ENCODE data around the gene CACNA1F.

Gene CACNA1F

DNA sequence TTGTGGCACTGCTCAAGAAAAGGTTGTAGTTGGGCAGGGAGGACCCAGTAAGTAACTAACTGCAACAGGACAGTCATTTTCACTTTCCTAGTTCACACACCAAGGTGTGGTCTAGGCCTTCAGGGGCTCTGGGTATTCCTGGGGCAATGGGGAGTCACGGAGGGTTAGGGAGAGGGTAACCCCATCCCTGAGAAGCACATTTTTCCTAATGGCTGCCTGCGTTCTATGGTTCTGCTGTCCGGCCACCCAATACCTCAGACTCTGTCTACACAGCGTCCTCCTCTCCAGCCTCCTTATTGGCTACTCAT, 35.5 kb upstream of the CACNA1F start:
- peak overlapping the region in 1 of 2 experiments; percentile 81 for H3K14ac ChIP-seq (ENCODE audit: low read length in 2 of 2)
- no peak overlapping the region for H2BK12ac ChIP-seq (ENCODE audit: low read length in 2 of 2)
- H3K9ac ChIP-seq (ENCODE audit: low read length): peak overlapping the region; percentile 94
- H2BK15ac ChIP-seq (ENCODE audit: low read depth, poor library complexity, severe bottlenecking): no peak overlapping the region
- peak overlapping the region in 1 of 2 experiments; percentile 54 for H3K4ac ChIP-seq (ENCODE audit: low read depth in 1 of 2, low read length in 2 of 2)
- H3K36me3 ChIP-seq (ENCODE audit: control insufficient read depth in 1 of 2, insufficient read depth in 2 of 2, low read depth in 1 of 2, low read length in 2 of 2): peaks cover 0 to 7% of the 10 kb centered on the region in 2 experiments
- no peaks in the 10 kb centered on the region for H3K9me3 ChIP-seq (ENCODE audit: control insufficient read depth, low read length)
- DNase-seq: no peak
- H2AFZ ChIP-seq (ENCODE audit: low read depth, low read length): peak overlapping the region; percentile 36
- peak overlapping the region; percentile 68 for H3K4me2 ChIP-seq (ENCODE audit: low read length, poor library complexity, severe bottlenecking)
- H3K18ac ChIP-seq (ENCODE audit: low read depth in 1 of 2, low read length in 2 of 2): peak overlapping the region; percentile 28 to 62
- peaks cover 2% of the 10 kb centered on the region for H3K79me1 ChIP-seq (replicated peaks; ENCODE audit: low read length, poor library complexity, severe bottlenecking)
- H3K27me3 ChIP-seq (ENCODE audit: control insufficient read depth in 1 of 2, insufficient read depth in 1 of 2, low read length in 2 of 2): peaks cover 0 to 7% of the 10 kb centered on the region in 2 experiments
- H3K27ac ChIP-seq (ENCODE audit: low read length, poor library complexity, severe bottlenecking): peak overlapping the region; percentile 67
- peaks cover 22% of the 10 kb centered on the region for H3K4me1 ChIP-seq (ENCODE audit: control insufficient read depth, insufficient read depth, low read depth, low read length)
- 1% methylated on average over 3 of the region's 4 CpGs for whole genome bisulfite sequencing
- H2BK120ac ChIP-seq (ENCODE audit: low read depth, low read length): peak overlapping the region; percentile 3
- no peak overlapping the region for H2AK5ac ChIP-seq (ENCODE audit: low read length, severe bottlenecking)
- peak overlapping the region; percentile 2 for H2BK5ac ChIP-seq (ENCODE audit: low read depth, low read length, poor library complexity, severe bottlenecking)
- no peak overlapping the region for H3K23ac ChIP-seq (ENCODE audit: low read length in 2 of 2)
- H3K4me3 ChIP-seq (ENCODE audit: insufficient read depth in 1 of 2, low read depth in 1 of 2, low read length in 2 of 2): peak overlapping the region; percentile 44 to 82
- H4K8ac ChIP-seq (ENCODE audit: low read length): peak overlapping the region; percentile 95
- H4K91ac ChIP-seq (ENCODE audit: low read length): peak overlapping the region; percentile 18

DNA sequence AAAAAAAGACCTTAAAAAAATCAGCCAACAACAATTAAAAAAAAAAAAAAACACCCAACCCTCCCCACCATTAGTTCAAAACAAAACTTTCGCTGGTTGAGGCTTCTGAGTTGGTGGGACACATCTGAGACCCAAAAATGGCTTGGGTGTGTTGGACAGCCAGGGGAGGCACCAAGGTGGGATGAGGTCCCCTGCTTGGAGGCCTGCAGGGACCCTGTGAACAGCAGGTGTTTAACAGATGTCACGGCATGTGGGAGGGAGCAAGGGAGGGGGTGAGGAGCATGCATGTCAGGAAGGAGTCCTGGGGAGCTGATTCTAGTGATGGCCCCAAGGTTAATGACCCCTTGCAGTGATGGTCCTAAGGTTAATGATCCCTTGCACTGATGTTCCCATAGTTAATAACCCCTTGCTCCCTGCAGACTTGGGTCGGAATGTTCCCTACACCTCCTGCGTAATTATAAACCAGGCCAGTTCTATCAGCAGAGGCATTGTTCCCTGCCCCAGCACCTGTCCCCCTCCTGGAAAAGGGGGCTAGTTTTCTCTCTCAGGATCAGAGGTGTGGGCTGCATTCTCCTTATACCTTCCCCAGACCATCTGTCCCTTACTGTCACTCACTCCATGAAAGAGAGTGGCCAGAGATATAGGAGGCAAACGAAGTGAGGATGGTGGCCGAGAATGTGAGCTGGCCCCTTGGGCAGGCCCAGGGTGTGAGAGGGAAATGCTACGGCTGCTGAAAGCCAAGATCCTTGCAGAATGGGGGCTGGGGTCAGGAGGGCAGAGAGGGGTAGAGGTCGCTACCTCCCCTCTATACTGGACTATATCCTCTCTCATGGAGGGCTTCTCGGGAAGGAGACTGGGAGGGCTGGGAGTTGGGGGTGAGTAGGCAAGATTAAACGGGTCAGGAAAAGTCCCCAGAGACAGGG, 33.6 kb upstream of the CACNA1F start:
- Histone ChIP-seq H3K4ac (ENCODE audit: low read depth in 1 of 2, low read length in 2 of 2) (no peak overlapping the region), H4K91ac (ENCODE audit: low read length) (no peak overlapping the region), H3K23ac (ENCODE audit: low read length in 2 of 2) (no peak overlapping the region), H2BK5ac (ENCODE audit: low read depth, low read length, poor library complexity, severe bottlenecking) (no peak overlapping the region), H3K4me1 (ENCODE audit: control insufficient read depth, insufficient read depth, low read depth, low read length) (peaks cover 14% of the 10 kb centered on the region), H3K4me2 (ENCODE audit: low read length, poor library complexity, severe bottlenecking) (no peak overlapping the region), H2BK15ac (ENCODE audit: low read depth, poor library complexity, severe bottlenecking) (no peak overlapping the region), H2AFZ (ENCODE audit: low read depth, low read length) (no peak overlapping the region), H3K4me3 (ENCODE audit: insufficient read depth in 1 of 2, low read depth in 1 of 2, low read length in 2 of 2) (no peak overlapping the region), H4K8ac (ENCODE audit: low read length) (no peak overlapping the region), H3K18ac (ENCODE audit: low read depth in 1 of 2, low read length in 2 of 2) (no peak overlapping the region), H2AK5ac (ENCODE audit: low read length, severe bottlenecking) (no peak overlapping the region), H2BK120ac (ENCODE audit: low read depth, low read length) (no peak overlapping the region), H2BK12ac (ENCODE audit: low read length in 2 of 2) (no peak overlapping the region), H3K9ac (ENCODE audit: low read length) (no peak overlapping the region), H3K9me3 (ENCODE audit: control insufficient read depth, low read length) (peaks cover 4% of the 10 kb centered on the region), H3K79me1 (replicated peaks; ENCODE audit: low read length, poor library complexity, severe bottlenecking) (no peaks in the 10 kb centered on the region), H3K27ac (ENCODE audit: low read length, poor library complexity, severe bottlenecking) (no peak overlapping the region), H3K36me3 (ENCODE audit: control insufficient read depth in 1 of 2, insufficient read depth in 2 of 2, low read depth in 1 of 2, low read length in 2 of 2) (no peaks in the 10 kb centered on the region), H3K14ac (ENCODE audit: low read length in 2 of 2) (no peak overlapping the region), H3K27me3 (ENCODE audit: control insufficient read depth in 1 of 2, insufficient read depth in 1 of 2, low read length in 2 of 2) (peaks cover 0 to 21% of the 10 kb centered on the region in 2 experiments)
- DNase-seq: no peak
- 85% methylated on average over 5 of the region's 10 CpGs for WGBS

DNA sequence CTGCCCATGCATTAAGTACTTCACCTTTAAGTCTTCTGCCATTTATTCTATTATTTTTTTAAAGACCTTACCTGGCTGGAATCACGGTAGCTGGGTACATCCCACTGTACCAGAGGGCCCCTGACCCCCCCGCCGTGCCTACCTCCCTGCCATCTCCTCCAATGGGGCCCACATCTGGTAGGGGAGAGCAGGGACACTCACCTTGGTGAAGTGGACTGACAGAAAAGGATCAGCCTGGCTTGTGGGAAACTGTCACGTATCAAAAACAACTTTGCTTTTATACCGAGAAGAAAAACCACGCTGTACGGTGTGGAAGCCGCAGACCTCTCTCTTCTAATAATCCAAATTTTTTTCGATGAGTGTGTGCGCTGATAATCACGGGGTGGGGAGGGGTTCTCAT, 31.3 kb upstream of the CACNA1F start, which contains the start of gene FOXP3:
Gene FOXP3, minus strand, starts transcription at position 251 of the 400 bp plus-strand sequence. CDS start 6,205 bp downstream, outside the sequence.
- Histone ChIP-seq H3K9me3 (ENCODE audit: control insufficient read depth, low read length) (peaks cover 4% of the 10 kb centered on the region), H3K79me1 (replicated peaks; ENCODE audit: low read length, poor library complexity, severe bottlenecking) (no peaks in the 10 kb centered on the region), H2AFZ (ENCODE audit: low read depth, low read length) (no peak within 1 kb of the TSS), H4K8ac (ENCODE audit: low read length) (no peak within 1 kb of the TSS), H2BK15ac (ENCODE audit: low read depth, poor library complexity, severe bottlenecking) (no peak within 1 kb of the TSS), H3K14ac (ENCODE audit: low read length in 2 of 2) (no peak within 1 kb of the TSS), H2BK5ac (ENCODE audit: low read depth, low read length, poor library complexity, severe bottlenecking) (no peak within 1 kb of the TSS), H3K4me3 (ENCODE audit: insufficient read depth in 1 of 2, low read depth in 1 of 2, low read length in 2 of 2) (no peak within 1 kb of the TSS), H4K91ac (ENCODE audit: low read length) (no peak within 1 kb of the TSS), H3K18ac (ENCODE audit: low read depth in 1 of 2, low read length in 2 of 2) (no peak within 1 kb of the TSS), H2BK120ac (ENCODE audit: low read depth, low read length) (no peak within 1 kb of the TSS), H3K36me3 (ENCODE audit: control insufficient read depth in 1 of 2, insufficient read depth in 2 of 2, low read depth in 1 of 2, low read length in 2 of 2) (no peaks in the 10 kb centered on the region), H3K4ac (ENCODE audit: low read depth in 1 of 2, low read length in 2 of 2) (no peak within 1 kb of the TSS), H3K27me3 (ENCODE audit: control insufficient read depth in 1 of 2, insufficient read depth in 1 of 2, low read length in 2 of 2) (peaks cover 0 to 22% of the 10 kb centered on the region in 2 experiments), H3K4me1 (ENCODE audit: control insufficient read depth, insufficient read depth, low read depth, low read length) (peaks cover 2% of the 10 kb centered on the region), H2BK12ac (ENCODE audit: low read length in 2 of 2) (no peak within 1 kb of the TSS), H3K23ac (ENCODE audit: low read length in 2 of 2) (no peak within 1 kb of the TSS), H3K9ac (ENCODE audit: low read length) (no peak within 1 kb of the TSS), H2AK5ac (ENCODE audit: low read length, severe bottlenecking) (no peak within 1 kb of the TSS), H3K4me2 (ENCODE audit: low read length, poor library complexity, severe bottlenecking) (no peak within 1 kb of the TSS), H3K27ac (ENCODE audit: low read length, poor library complexity, severe bottlenecking) (no peak within 1 kb of the TSS)
- no peak for DNase-seq
- WGBS: 79% methylated on average over 3 of the region's 11 CpGs

DNA sequence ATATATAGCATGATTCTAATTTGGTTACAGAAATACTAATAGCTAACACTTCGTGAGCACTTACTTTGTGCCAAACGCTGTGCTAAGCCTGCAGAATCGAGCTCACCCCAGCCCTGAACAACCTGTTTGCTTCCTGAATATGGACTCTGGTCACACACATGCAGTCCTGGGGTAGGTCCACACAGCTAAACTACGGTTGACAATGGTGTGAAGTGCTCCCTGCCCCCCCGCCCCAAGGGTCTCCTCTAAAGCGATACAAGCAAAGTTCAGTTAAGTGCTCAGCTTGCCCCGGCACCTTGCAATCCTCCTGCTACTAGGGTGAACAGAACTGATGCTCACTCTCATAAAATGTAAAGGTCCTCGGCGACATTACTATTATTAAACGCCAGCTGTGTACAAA, 30.5 kb upstream of the CACNA1F start:
- Histone ChIP-seq H3K9ac (ENCODE audit: low read length) (no peak overlapping the region), H3K23ac (ENCODE audit: low read length in 2 of 2) (no peak overlapping the region), H2BK12ac (ENCODE audit: low read length in 2 of 2) (no peak overlapping the region), H3K4me3 (ENCODE audit: insufficient read depth in 1 of 2, low read depth in 1 of 2, low read length in 2 of 2) (no peak overlapping the region), H2BK5ac (ENCODE audit: low read depth, low read length, poor library complexity, severe bottlenecking) (no peak overlapping the region), H3K4ac (ENCODE audit: low read depth in 1 of 2, low read length in 2 of 2) (no peak overlapping the region), H4K91ac (ENCODE audit: low read length) (no peak overlapping the region), H3K9me3 (ENCODE audit: control insufficient read depth, low read length) (peaks cover 4% of the 10 kb centered on the region), H2AFZ (ENCODE audit: low read depth, low read length) (no peak overlapping the region), H3K18ac (ENCODE audit: low read depth in 1 of 2, low read length in 2 of 2) (no peak overlapping the region), H3K79me1 (replicated peaks; ENCODE audit: low read length, poor library complexity, severe bottlenecking) (no peaks in the 10 kb centered on the region), H2BK120ac (ENCODE audit: low read depth, low read length) (no peak overlapping the region), H3K36me3 (ENCODE audit: control insufficient read depth in 1 of 2, insufficient read depth in 2 of 2, low read depth in 1 of 2, low read length in 2 of 2) (no peaks in the 10 kb centered on the region), H3K14ac (ENCODE audit: low read length in 2 of 2) (no peak overlapping the region), H3K4me2 (ENCODE audit: low read length, poor library complexity, severe bottlenecking) (no peak overlapping the region), H2AK5ac (ENCODE audit: low read length, severe bottlenecking) (no peak overlapping the region), H3K27ac (ENCODE audit: low read length, poor library complexity, severe bottlenecking) (no peak overlapping the region), H3K4me1 (ENCODE audit: control insufficient read depth, insufficient read depth, low read depth, low read length) (peaks cover 2% of the 10 kb centered on the region), H4K8ac (ENCODE audit: low read length) (no peak overlapping the region), H2BK15ac (ENCODE audit: low read depth, poor library complexity, severe bottlenecking) (no peak overlapping the region), H3K27me3 (ENCODE audit: control insufficient read depth in 1 of 2, insufficient read depth in 1 of 2, low read length in 2 of 2) (peaks cover 0 to 25% of the 10 kb centered on the region in 2 experiments)
- 89% methylated on average over 10 of the region's 10 CpGs for WGBS
- no peak for DNase-seq
